Effector CD8-positive, alpha-beta T cell (primary cell): ENCODE results near the gene NEB.
"Not testable (repeated sequence)": the region's sequence is repeated elsewhere in the genome, so short reads cannot be mapped to it uniquely, and the experiment has no call there.

Source experiments
- DNase-seq: peaks from one replicate; lab custom pipeline; 2025; lab: John Stamatoyannopoulos, UW

Gene NEB

DNA sequence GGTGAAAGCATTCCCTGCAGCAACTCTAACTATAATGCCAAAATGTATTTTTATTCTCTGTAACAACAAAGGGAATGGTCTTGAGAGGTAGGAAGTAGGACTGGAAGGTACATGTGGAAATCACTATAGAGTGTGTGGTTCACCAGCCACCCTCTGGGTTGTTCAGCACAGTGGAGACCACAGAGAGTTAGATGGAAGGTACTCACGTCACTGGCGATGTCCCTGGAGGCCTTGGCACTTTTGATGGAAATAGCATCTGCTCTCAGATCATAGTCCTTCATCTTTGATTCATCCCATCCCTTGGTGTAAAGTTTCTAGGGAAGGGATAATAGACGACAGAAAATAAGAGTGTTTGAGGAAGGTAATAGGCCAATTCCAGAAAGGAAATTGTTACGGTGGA lies 124.0 kb downstream of the NEB start:
- no peak for DNase-seq

DNA sequence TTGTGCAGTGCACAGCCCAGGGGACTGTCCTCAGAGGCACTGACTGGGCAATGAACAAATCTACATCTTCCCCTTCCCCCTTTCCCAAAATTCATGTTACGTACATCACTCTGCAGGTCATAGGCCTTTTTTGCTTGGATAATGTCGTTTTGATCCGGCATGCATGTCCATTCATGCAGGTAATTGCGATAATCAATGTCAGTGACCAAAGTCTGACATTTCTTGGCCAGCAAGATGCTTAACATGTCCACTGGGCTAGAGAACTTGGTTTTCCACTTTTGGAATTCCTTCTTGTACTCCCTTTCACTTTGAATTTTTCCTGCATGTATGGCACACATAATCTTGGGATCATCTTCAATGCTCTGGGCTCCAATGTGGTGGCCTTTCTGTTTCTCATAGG lies 124.6 kb downstream of the NEB start:
- DNase-seq: no peak

DNA sequence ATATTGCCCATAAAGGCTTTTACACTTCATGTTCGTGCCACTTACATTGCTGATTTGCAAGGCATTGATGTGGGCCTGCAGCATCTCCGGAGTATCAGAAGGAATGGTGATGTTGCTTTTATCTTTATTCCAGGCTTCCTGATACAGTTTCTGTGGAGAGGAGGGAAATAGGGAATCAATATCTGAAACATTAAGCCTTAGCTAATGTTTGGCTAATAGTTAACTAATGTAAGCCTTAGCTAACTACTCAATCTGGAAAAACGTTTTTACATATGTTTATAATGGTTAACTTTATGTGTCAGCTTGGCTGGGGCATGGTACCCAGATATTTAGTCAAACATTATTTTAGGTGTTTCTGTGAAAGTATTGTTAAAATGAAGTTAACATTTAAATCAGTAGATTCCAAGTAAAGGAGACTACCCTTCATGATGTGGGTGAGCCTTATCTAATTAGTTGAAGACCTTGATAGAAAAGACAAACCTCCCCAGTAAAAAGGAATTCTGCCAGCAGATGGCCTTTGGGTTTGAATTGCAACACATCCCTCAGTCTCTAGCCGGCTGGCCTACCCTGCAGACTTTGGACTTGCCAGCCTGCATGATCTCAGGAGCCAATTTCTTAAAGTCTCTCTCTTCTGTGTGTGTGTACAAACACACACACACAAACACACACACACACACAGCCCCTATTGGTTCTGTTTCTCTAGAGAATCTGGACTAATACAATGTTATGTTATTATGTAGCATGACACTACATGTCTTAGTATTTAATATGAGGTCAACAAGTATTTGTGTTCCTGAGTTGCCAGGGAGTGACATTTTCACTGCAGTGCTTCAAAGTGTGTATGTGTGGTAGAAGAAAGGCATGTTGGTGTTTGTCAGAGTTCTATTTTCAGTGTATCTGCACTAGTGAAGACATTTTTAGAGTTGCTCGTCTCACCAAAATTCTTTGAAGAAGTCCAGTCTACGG lies 126.5 kb downstream of the NEB start:
- not testable (repeated sequence) for DNase-seq

DNA sequence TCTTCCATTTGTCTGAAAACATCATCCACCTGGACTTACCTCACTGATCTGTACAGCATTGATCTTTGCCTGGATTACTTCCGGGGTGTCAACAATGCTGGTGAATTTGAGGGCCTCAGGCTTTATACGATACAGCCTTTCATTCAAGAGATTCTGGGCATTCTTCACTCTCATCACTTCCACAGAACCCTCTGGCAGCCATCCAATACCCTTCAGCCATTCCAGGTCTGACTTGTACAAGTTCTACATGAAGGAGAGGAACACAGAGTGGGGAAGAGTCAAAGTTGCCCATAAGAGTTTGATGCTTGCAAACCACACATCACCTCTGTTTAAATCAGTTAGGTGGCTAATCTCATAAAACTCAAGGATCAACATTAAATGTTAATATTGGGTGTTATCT lies 130.7 kb downstream of the NEB start:
- not testable (repeated sequence) for DNase-seq

DNA sequence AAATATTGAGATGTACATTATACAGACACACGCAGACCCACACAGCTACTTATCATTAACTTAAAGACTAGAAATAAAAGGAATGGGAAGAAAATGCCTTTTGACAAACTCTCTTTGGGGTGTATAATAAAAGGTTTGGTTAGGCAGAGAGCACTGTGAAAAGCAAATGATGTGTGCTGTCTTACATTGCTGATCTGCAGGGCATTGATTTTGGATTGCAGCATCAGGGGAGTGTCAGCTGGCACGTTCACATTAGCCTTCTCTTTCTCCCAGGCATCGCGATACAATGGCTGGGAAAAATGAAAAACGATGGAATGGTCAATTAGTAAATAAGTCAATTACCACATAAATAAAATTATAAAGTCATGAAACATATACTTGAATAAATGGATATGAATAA lies 131.9 kb downstream of the NEB start:
- not testable (repeated sequence) for DNase-seq

DNA sequence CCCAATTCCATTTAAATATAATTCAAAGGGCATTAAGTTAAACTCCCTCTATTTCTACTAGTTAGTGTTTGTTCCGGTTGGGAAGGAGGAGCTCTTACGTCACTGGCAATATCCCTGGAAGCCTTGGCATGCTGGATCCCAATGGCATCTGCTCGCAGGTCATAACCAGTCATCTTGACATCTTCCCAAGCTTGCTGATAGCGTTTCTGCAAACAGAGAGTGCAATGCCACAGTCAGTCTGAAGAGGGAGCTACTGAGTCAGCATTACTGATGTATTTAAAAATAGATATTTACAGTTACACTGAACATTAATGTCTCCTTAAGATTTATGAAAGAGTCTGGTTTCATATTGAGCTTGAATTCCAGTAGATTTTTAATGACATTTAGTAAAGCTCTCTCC lies 132.5 kb downstream of the NEB start:
- DNase-seq: not testable (repeated sequence)

DNA sequence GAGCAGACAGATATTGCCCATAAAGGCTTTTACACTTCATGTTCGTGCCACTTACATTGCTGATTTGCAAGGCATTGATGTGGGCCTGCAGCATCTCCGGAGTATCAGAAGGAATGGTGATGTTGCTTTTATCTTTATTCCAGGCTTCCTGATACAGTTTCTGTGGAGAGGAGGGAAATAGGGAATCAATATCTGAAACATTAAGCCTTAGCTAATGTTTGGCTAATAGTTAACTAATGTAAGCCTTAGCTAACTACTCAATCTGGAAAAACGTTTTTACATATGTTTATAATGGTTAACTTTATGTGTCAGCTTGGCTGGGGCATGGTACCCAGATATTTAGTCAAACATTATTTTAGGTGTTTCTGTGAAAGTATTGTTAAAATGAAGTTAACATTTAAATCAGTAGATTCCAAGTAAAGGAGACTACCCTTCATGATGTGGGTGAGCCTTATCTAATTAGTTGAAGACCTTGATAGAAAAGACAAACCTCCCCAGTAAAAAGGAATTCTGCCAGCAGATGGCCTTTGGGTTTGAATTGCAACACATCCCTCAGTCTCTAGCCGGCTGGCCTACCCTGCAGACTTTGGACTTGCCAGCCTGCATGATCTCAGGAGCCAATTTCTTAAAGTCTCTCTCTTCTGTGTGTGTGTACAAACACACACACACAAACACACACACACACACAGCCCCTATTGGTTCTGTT lies 137.2 kb downstream of the NEB start:
- DNase-seq: not testable (repeated sequence)

DNA sequence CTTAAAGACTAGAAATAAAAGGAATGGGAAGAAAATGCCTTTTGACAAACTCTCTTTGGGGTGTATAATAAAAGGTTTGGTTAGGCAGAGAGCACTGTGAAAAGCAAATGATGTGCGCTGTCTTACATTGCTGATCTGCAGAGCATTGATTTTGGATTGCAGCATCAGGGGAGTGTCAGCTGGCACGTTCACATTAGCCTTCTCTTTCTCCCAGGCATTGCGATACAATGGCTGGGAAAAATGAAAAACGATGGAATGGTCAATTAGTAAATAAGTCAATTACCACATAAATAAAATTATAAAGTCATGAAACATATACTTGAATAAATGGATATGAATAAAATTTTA lies 142.4 kb downstream of the NEB start:
- DNase-seq: not testable (repeated sequence)

DNA sequence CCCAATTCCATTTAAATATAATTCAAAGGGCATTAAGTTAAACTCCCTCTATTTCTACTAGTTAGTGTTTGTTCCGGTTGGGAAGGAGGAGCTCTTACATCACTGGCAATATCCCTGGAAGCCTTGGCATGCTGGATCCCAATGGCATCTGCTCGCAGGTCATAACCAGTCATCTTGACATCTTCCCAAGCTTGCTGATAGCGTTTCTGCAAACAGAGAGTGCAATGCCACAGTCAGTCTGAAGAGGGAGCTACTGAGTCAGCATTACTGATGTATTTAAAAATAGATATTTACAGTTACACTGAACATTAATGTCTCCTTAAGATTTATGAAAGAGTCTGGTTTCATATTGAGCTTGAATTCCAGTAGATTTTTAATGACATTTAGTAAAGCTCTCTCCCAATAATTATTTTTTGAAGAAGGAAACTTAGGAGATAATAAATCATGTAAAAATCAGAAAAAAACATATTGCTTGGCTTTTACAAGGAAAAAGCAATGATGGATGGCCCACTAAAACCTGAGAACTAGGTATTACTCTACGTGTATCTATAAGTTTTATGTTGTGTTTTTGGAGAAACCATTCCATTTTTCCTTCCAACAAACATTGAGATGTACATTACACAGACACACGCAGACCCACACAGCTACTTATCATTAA lies 142.9 kb downstream of the NEB start:
- not testable (repeated sequence) for DNase-seq

DNA sequence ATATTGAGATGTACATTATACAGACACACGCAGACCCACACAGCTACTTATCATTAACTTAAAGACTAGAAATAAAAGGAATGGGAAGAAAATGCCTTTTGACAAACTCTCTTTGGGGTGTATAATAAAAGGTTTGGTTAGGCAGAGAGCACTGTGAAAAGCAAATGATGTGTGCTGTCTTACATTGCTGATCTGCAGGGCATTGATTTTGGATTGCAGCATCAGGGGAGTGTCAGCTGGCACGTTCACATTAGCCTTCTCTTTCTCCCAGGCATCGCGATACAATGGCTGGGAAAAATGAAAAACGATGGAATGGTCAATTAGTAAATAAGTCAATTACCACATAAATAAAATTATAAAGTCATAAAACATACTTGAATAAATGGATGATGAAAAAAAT lies 153.0 kb downstream of the NEB start:
- DNase-seq: not testable (repeated sequence)

DNA sequence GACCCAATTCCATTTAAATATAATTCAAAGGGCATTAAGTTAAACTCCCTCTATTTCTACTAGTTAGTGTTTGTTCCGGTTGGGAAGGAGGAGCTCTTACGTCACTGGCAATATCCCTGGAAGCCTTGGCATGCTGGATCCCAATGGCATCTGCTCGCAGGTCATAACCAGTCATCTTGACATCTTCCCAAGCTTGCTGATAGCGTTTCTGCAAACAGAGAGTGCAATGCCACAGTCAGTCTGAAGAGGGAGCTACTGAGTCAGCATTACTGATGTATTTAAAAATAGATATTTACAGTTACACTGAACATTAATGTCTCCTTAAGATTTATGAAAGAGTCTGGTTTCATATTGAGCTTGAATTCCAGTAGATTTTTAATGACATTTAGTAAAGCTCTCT lies 153.6 kb downstream of the NEB start:
- not testable (repeated sequence) for DNase-seq

DNA sequence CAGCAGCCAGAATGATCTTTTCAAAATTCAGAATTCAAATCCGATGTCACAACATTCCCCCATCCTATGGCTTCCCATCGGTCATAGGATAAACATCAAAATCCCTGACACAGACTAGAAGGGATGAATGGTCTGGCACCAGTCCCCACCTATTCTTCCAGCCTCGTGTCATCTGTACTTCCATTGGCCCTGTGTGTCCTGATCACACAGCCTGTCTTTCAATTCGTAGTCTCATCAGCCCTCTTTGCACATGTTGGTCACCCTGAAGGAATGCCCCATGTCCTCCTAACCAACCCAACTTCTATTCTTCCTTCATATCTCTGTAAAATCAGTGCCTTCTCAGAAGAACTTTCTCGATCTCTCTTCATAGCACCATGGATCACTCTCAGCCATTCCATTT lies 157.2 kb downstream of the NEB start:
- no peak for DNase-seq

DNA sequence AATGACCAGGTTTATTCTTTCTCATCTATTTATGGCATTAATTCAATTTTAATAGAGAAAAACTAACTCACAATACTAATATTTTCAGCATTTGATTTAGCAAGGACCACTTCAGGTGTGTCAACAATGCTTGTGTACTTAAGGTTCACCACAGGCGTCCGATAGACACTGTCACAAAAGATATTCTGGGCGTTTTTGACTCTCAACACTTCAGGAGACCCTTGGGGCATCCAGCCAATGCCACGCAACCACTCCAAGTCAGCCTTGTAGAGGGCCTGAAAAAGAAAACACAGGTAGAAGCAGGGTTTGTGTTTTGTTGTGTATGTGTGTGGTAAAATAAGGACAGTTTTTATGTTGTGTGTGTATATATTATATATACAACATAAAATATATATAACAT lies 158.2 kb downstream of the NEB start:
- DNase-seq: no peak

DNA sequence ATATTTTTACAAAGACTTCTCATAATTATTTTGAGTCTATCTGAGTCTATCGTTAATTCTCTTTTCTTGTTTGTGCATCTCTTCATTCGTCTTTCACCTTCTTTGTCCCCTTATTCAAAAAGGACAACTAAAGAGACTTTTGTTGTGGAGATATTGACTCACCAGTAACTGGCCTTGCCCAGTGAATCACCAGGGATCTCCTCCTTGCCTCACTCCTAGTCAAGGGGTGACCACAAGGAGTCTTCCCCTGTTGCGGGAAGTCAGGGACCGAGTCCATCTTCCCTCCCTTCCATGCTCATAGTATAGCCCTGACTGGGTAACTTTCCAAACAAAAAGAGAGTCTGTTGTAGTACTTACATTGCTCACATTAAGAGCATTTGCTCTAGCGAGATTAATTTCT lies 158.9 kb downstream of the NEB start:
- DNase-seq: no peak

DNA sequence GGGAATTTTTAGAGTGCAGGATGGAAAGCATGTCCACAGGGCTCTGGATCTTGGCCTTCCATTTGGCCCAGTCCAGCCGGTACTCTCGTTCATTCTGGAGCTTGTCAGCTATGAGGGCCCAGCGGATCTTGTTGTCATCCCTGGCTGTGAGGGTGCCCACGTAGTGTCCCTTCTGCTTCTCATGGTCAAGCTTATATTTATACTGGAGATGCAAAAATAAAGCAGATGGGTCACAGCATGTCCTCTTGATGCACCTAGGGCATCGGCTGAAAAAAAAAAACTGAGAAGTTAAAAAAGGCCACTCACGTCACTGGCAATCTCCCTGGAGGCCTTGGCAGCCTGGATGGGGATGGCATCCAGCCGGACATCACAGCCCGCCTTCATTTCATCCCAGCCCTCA lies 164.1 kb downstream of the NEB start:
- no peak for DNase-seq

DNA sequence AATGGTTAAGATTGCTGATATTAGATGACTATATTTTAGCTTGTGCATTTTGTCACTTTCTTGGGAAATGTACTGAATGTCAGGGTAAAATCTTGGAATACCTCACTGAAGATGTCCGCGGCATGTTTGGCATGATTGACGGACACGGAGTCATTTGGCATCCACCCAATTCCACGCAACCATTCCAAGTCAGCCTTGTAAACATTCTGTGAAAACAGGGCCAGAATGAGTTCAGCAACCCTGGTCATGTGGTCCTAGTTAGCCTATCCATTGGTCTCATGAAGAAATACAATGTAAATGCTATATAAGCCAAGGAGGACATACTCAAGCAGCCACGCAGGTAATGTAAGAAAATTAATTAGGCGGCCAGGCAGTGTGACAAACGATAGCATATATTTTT lies 165.1 kb downstream of the NEB start:
- DNase-seq: no peak

DNA sequence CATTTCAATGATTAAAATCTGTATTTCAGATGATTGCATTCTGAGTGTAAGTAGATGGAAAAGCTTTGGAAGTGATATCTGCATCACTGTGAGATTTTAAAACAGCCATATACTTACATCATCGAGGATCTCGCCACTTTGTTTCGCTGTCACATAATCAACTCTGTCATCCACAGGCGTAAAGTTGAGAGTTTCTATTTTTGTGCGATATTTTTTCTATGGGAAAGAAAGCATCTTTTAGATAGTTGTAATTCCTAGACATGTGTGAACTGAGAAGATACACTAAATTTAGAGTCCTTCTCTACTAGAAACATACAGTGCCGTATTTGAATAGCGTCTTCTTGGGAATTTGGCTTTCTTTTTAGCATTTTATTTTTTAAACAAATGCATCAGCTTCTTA lies 165.8 kb downstream of the NEB start:
- DNase-seq: no peak

DNA sequence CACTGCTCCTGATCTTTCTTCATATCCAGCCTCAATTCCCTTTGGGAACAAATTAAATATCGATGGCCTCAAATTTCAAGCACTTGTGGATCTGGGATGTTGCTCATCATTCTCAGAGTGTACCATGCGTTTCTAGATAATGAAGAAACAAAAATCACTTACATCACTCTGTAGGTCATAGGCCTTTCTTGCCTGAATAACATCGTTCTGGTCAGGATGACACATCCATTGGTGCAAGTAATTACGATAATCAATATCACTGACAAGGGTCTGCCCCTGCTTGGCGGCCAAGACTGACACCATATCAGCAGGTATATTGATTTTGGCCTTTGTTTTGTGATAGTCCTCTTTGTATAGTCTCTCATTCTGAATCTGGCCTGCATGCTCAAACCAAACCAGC lies 167.3 kb downstream of the NEB start:
- no peak for DNase-seq

DNA sequence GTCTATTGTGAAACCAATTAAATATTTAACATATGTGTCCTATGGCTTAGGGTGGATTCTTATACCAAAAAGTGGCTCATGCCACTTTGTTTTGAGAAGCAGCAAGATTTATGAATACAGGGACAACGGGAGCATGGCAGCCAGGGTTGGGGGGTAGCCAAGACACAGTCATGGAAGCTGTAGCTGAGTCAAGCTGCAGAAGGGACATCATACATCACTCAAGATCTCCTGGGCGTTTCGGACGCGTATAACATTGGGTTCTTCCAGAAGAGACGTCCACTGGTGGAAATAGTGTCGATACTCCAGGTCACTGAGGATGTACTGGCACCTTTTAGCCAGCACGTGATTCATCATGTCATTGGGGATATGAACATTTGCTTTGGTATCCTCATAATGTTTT lies 171.9 kb downstream of the NEB start:
- no peak for DNase-seq

DNA sequence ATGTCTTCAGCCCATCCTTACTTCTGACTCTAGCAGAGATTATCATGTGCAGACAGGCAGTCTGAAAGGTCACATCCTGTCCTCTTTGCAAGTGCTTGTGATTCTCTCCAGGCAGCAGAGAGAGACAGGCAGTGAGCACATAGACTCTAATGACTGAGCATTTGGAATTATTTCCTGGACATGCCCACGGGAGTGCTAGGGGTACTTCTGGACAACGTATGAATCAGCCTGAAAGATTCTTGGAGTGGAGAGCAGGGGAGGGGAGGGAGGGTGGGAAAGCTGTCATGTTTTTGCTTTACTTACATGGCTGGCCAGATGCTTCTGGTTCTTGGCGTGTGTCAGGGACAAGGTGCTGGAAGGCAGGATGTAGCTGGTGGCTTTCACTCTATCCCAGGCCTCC lies 174.0 kb downstream of the NEB start:
- DNase-seq: no peak

DNA sequence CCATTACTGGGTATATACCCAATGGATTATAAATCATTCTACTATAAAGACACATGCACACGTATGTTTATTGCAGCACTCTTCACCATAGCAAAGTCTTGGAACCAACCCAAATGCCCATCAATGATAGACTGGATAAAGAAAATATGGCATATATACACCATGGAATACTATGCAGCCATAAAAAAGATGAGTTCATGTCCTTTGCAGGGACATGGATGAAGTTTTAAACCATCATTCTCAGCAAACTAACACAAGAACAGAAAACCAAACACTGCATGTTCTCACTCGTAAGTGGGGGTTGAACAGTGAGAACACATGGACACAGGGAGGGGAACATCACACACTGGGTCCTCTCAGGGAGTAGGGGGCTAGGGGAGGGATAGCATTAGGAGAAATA lies 174.8 kb downstream of the NEB start:
- not testable (repeated sequence) for DNase-seq

DNA sequence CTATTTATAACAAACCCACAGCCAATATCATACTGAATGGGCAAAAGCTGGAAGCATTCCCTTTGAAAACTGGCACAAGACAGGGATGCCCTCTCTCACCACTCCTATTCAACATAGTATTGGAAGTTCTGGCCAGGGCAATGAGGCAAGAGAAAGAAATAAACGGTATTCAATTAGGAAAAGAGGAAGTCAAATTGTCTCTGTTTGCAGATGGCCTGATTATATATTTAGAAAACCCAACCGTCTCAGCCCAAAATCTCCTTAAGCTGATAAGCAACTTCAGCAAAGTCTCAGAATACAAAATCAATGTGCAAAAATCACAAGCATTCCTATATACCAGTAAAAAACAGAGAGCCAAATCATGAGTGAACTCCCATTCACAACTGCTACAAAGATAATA lies 176.4 kb downstream of the NEB start:
- not testable (repeated sequence) for DNase-seq

DNA sequence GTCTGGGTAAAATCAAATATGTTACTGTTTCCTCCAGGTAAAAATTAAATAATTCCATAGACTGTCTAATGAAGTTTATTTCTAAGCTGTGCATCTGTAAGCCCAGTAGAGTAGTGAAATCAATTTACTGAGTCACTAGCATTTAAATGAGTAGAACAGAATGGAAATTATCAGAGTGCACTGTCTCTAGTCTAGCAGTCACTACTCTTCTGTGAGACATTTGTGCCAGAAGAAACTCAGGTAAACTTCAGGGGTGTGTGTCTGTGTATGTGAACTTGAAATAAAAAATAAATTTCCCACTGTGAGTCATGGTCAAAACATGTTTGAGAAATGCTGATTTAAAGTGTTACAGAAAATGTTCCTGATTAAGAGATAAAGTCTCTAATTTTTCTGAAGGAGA lies 178.2 kb downstream of the NEB start:
- DNase-seq: no peak
